HepG2 (cell line): ENCODE measurements around the gene RPL11. TPM values are rescaled to one million over a fixed set of nuclear protein-coding genes. Genes with fewer than 3 reads are reported as not detected.

Source experiments
- ATAC-seq: fragments of 200-7000 bp; cut with Tn5 transposase; 3 replicates; pipeline ENCODE4 v1.9.1; 2020; ENCODE audit warnings: mild to moderate bottlenecking, moderate library complexity
- BruUV-seq: library from RNA; stranded (reverse); fragments of 400-500 nt; replicated peaks from 2 replicates; lab custom pipeline; 2021; lab: Mats Ljungman, UMichigan
- CTCF ChIA-PET: fragments of 300-600 bp; formaldehyde crosslinking; extraction: SDS; loops from one replicate; lab custom pipeline; 2021; ENCODE audit warnings: low total read pairs, inconsistent platforms, low intra/inter-chr PET ratio; lab: Yijun Ruan, JAX
- POLR2A ChIA-PET: fragments of 350-600 bp; sonication (Branson Sonifier 250); formaldehyde crosslinking; loops from one replicate; lab custom pipeline; 2020; ENCODE audit warnings: antibody characterized with exemption, inconsistent platforms; lab: Yijun Ruan, JAX
- DNase-seq: peaks from one replicate; pipeline ENCODE4 v3.0.0-alpha.2; 2015; ENCODE audit warnings: low spot score
- FAIRE-seq: peaks from 3 replicates; lab custom pipeline; 2011; peaks lifted over from hg19 to GRCh38; lab: Jason Lieb, UNC
- H2AFZ ChIP-seq: one replicate; pipeline ENCODE4 v1.6.1; 2011; ENCODE audit warnings: low read length, inconsistent platforms
- H3K27ac ChIP-seq: fragments of 300-600 bp; 3 replicates; pipeline ENCODE4 v1.8.0; 2011; ENCODE audit warnings: mixed run types, mild to moderate bottlenecking, mixed read lengths, low read length, inconsistent platforms; ENCODE audit not compliant: insufficient read depth; ENCODE audit errors: extremely low read length
- H3K27me3 ChIP-seq, 2 experiments: fragments of 200-600 bp in 1 of 2; 2 replicates in 1 of 2; 3 replicates in 1 of 2; pipeline versions ENCODE4 v1.6.0 to v1.8.0; 2011; ENCODE audit warnings: low read length in 2 of 2, mild to moderate bottlenecking in 2 of 2, moderate library complexity in 2 of 2, inconsistent platforms in 1 of 2; ENCODE audit not compliant: insufficient read depth in 2 of 2, control insufficient read depth in 1 of 2
- H3K36me3 ChIP-seq, 2 experiments: fragments of 200-600 bp in 1 of 2; replicated peaks in 1 of 2; 2 replicates in 1 of 2; 3 replicates in 1 of 2; pipeline versions ENCODE4 v1.5.1 to v1.8.0; 2011; ENCODE audit warnings: low read length in 2 of 2, inconsistent platforms in 1 of 2; ENCODE audit not compliant: insufficient read depth in 2 of 2, control insufficient read depth in 1 of 2
- H3K4me1 ChIP-seq: 2 replicates; pipeline ENCODE4 v1.5.1; 2012; ENCODE audit warnings: low read length, inconsistent platforms; ENCODE audit not compliant: insufficient read depth
- H3K4me2 ChIP-seq: 2 replicates; pipeline ENCODE4 v1.6.0; 2011; ENCODE audit warnings: low read depth, low read length, inconsistent platforms
- H3K4me3 ChIP-seq, 3 experiments: fragments of 200-600 bp in 1 of 3; sonication (generic), shearing (Covaris generic) in 1 of 3; replicated peaks in 1 of 3; 2 replicates each; pipeline ENCODE4 v1.5.1; 2011 to 2016; ENCODE audit warnings: low read length in 3 of 3, inconsistent platforms in 2 of 3, low read depth in 2 of 3, mild to moderate bottlenecking in 2 of 3, control low read depth in 1 of 3, mixed read lengths in 1 of 3; ENCODE audit not compliant: insufficient read depth in 1 of 3
- H3K79me2 ChIP-seq: one replicate; pipeline ENCODE4 v1.6.1; 2011; ENCODE audit warnings: low read length, inconsistent platforms; ENCODE audit not compliant: insufficient read depth
- H3K9ac ChIP-seq: 2 replicates; pipeline ENCODE4 v1.6.0; 2011; ENCODE audit warnings: mild to moderate bottlenecking, low read depth, low read length, inconsistent platforms; ENCODE audit not compliant: insufficient read depth
- H3K9me3 ChIP-seq: 2 replicates; pipeline ENCODE4 v1.5.1; 2012; ENCODE audit warnings: mild to moderate bottlenecking, low read length
- H4K20me1 ChIP-seq: 2 replicates; pipeline ENCODE4 v1.6.0; 2011; ENCODE audit warnings: inconsistent platforms, mild to moderate bottlenecking, low read length, moderate library complexity; ENCODE audit not compliant: insufficient read depth
- CHCHD3 ChIP-seq: sonication (generic); formaldehyde crosslinking; IDR thresholded peaks from 2 replicates; pipeline ENCODE4 v1.8.0; 2022; ENCODE audit warnings: mild to moderate bottlenecking, missing genetic modification reagents, moderate library complexity
- MTA1 ChIP-seq: sonication (generic); formaldehyde crosslinking; IDR thresholded peaks from 2 replicates; pipeline ENCODE4 v1.4.0; 2020; ENCODE audit warnings: missing genetic modification reagents, mild to moderate bottlenecking, borderline replicate concordance
- MXD1 ChIP-seq: sonication (generic); formaldehyde crosslinking; IDR thresholded peaks from 2 replicates; pipeline ENCODE4 v1.4.0; 2020; ENCODE audit warnings: mild to moderate bottlenecking, missing genetic modification reagents
- MYC ChIP-seq: sonication (generic); formaldehyde crosslinking; IDR thresholded peaks from 2 replicates; pipeline ENCODE4 v1.9.0; 2021; ENCODE audit warnings: missing genetic modification reagents, borderline replicate concordance
- POLR2AphosphoS2 ChIP-seq: IDR thresholded peaks from 2 replicates; pipeline ENCODE4 v1.6.1; 2011; ENCODE audit warnings: low read depth, low read length, improper control_type of control experiment
- PRDM10 ChIP-seq: sonication (generic); formaldehyde crosslinking; IDR thresholded peaks from 2 replicates; pipeline ENCODE4 v1.4.0; 2020; ENCODE audit warnings: low read depth, missing genetic modification reagents
- THAP9 ChIP-seq: sonication (generic); formaldehyde crosslinking; IDR thresholded peaks from 2 replicates; pipeline ENCODE4; 2020; ENCODE audit warnings: missing genetic modification reagents, mild to moderate bottlenecking, borderline replicate concordance
- ZNF446 ChIP-seq: sonication (generic); formaldehyde crosslinking; IDR thresholded peaks from 2 replicates; pipeline ENCODE4 v1.5.0; 2020; ENCODE audit warnings: mild to moderate bottlenecking, missing genetic modification reagents
- ZNF747 ChIP-seq: sonication (generic); formaldehyde crosslinking; IDR thresholded peaks from 2 replicates; pipeline ENCODE4 v1.8.1; 2023; ENCODE audit warnings: missing genetic modification reagents, mild to moderate bottlenecking, borderline replicate concordance
- ZNF839 ChIP-seq: sonication (generic); formaldehyde crosslinking; IDR thresholded peaks from 2 replicates; pipeline ENCODE4 v1.4.0; 2020; ENCODE audit warnings: missing genetic modification reagents, mild to moderate bottlenecking, borderline replicate concordance
- WGBS: methylation state at CpG from one replicate; pipeline ENCODE4 v1.1.6; 2017; ENCODE audit warnings: low lambda C conversion rate; 5-methylcytosine and 5-hydroxymethylcytosine counted together
- in situ Hi-C: cut with HindIII; loops from 2 replicates; pipeline ENCODE4 v1.10.0; 2017; ENCODE audit warnings: low pct_unique_long_range_greater_than_20kb; ENCODE audit not compliant: extremely low pct_ligation_motif_present
- intact Hi-C: fragments of 100-400 bp; cut with micrococcal nuclease; formaldehyde crosslinking; loops from one replicate; pipeline ENCODE4 v1.10.0; 2022; ENCODE audit not compliant: unreplicated experiment
- polyA plus RNA-seq, 8 experiments: library from polyadenylated mRNA; depleted of rRNA in 3 of 8; stranded (reverse) in 7 of 8; unstranded in 1 of 8; fragments of >200 nt; fragmentation: Illumina TruSeq in 4 of 8; extraction: Trizol in 4 of 8; gene quantifications; 2 replicates each; pipeline versions ENCODE4 v1.2.1 to v1.2.3, GENCODE V29; 2011 to 2016; ENCODE audit warnings: low read depth in 4 of 8, missing spikeins in 1 of 8, mixed read lengths in 1 of 8; ENCODE audit not compliant: insufficient read depth in 1 of 8
- total RNA-seq, 5 experiments: library from RNA; depleted of rRNA; stranded (reverse); fragments of >200 nt; fragmentation: Illumina TruSeq; extraction: Trizol; gene quantifications; 2 replicates each; pipeline ENCODE4 v1.2.3, GENCODE V29; 2016; ENCODE audit warnings: low read depth in 1 of 5
- TF ChIP-seq, protein P1 (sequence below): sonication (generic); IDR thresholded peaks from 2 replicates; pipeline ENCODE4 v1.6.1; 2016; ENCODE audit warnings: low read depth, borderline replicate concordance

RPL11 gene
- total and polyA plus RNA-seq, 2 of the 13 experiments (the other 11 are each of a cell fraction or from before 2014, with no cell fraction given) = 1,682 to 2,010 TPM

GRCh38 chr1:23719162-23719820 is 27.7 kb downstream of the RPL11 start (continued):
- TF ChIP-seq THAP9 (CRISPR knock-in tag) = no peak

DNA sequence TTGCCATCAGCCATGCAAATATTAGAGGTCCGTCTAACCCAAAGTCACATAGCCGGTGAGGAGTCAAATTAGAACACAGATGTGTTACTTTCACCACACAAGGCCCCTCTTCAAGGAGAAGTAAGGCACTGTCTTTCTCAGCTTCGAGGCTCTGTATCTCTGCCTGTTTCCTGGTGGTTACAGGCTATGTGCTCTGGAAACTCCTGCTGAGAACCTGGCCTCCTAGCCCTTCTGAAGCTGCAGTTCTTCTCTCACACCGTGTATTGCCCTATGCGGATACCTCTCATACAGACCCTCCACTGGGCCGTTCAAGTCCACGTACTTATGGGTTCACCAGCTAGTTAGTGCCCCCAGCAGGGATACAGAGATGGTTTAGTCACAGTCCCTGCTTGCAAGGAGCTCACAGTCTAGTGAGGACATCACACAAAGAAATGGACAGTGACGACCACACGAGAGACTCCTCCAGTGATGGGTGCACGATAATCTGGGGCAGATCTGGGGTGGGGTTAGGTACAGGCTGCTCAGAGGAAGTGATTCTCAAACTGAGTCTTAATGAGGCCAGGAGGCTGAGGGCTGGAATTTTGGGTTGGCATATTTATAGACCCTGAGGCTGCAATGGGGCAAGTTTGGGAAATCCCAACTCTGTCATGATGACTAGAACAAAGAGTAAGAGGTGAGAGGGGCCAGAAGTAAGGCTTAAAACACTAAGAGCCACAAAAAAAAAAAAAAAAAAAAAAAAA is 28.8 kb downstream of the RPL11 start:
- 96% methylated on average over 10 of the region's 10 CpGs for WGBS
- Histone ChIP-seq H3K27ac (no peak overlapping the region), H3K36me3 (no peaks in the 10 kb centered on the region), H3K79me2 (no peaks in the 10 kb centered on the region), H3K4me2 (no peak overlapping the region), H2AFZ (no peak overlapping the region)
- in situ Hi-C loops (no loop called here), intact Hi-C loops (no loop called here)
- TF ChIP-seq, protein P1, sequence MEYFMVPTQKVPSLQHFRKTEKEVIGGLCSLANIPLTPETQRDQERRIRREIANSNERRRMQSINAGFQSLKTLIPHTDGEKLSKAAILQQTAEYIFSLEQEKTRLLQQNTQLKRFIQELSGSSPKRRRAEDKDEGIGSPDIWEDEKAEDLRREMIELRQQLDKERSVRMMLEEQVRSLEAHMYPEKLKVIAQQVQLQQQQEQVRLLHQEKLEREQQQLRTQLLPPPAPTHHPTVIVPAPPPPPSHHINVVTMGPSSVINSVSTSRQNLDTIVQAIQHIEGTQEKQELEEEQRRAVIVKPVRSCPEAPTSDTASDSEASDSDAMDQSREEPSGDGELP = no peak
- no peak for TF ChIP-seq MTA1 (CRISPR knock-in tag)
- no peak for TF ChIP-seq ZNF839 (CRISPR knock-in tag)
- TF ChIP-seq MYC = no peak
- TF ChIP-seq ZNF747 (CRISPR knock-in tag) = no peak
- no peak for TF ChIP-seq ZNF446 (CRISPR knock-in tag)
- TF ChIP-seq PRDM10 = no peak
- no peak for TF ChIP-seq CHCHD3 (CRISPR knock-in tag)
- no peak for TF ChIP-seq MXD1
- TF ChIP-seq POLR2AphosphoS2 = no peak
- TF ChIP-seq, all 625 proteins: peak for 0
- no TSS peak for BruUV-seq
- no peaks in the 10 kb centered on the region for H3K9me3 ChIP-seq
- H3K27me3 ChIP-seq = no peaks in the 10 kb centered on the region
- FAIRE-seq (no peak), DNase-seq (no peak), ATAC-seq (no peak)
- ChIA-PET POLR2A (no interaction called here), CTCF (no interaction called here)
- no peak overlapping the region for H3K4me3 ChIP-seq
- 0 out of 2 replicates have a peak, but pooled peaks cover 5% of the 10 kb centered on the region for H3K4me1 ChIP-seq
- no peaks in the 10 kb centered on the region for H4K20me1 ChIP-seq
- H3K9ac ChIP-seq = no peak overlapping the region
